GOT3 (cell line): ENCODE data around the gene MARCKSL1.
"Not testable (repeated sequence)": the region's sequence is repeated elsewhere in the genome, so short reads cannot be mapped to it uniquely, and the experiment has no call there.

Experiments used
- DNase-seq: peaks from one replicate; lab custom pipeline; 2025; ENCODE audit warnings: mixed read lengths; lab: John Stamatoyannopoulos, UW

Gene MARCKSL1

DNA sequence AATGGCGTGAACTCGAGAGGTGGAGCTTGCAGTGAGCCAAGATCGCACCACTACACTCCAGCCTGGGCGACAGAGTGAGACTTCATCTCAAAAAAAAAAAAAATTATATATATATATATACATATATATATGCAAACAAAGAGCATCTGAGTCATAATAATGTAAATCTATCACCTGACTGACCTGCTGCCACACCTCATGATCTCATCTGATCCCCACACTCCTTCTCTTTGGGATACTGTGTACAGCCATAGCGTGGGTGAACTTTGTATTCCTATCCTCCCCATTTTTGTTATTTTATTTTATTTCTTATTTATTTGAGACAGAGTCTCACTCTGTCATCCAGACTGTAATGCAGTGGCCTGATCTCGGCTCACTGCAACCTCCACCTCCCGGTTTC lies 46.8 kb downstream of the MARCKSL1 start:
- no peak for DNase-seq

DNA sequence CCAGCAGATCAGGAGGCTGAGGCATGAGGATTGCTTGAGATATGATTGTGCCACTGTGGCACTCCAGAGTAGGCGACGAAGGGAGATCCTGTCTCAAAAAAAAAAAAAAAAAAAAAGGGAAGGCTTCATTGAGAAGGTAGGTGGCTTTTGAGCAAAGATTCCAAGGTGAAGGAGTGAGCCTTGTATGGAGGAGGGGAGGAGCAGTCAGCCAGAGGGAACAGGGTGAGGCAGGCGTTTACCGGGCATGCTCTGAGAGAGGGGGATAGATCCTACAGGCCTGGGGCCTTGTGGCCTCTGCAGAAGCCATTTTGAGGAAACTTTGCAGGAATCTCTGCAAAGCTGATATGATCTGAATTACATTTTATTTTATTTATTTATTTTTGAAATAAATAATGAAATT lies 49.3 kb downstream of the MARCKSL1 start:
- DNase-seq: no peak

DNA sequence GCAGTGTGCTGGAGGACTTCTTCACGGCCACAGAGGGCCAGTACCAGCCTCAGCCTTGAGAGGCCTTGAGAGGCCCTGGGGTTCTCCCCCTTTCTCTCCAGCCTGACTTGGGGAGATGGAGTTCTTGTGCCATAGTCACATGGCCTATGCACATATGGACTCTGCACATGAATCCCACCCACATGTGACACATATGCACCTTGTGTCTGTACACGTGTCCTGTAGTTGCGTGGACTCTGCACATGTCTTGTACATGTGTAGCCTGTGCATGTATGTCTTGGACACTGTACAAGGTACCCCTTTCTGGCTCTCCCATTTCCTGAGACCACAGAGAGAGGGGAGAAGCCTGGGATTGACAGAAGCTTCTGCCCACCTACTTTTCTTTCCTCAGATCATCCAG lies 50.4 kb downstream of the MARCKSL1 start:
- no peak for DNase-seq

GRCh38 chr1:32284777-32285176 lies 51.3 kb downstream of the MARCKSL1 start:
- not testable (repeated sequence) for DNase-seq
